ENCODE results near the gene HSPA1B. TPM values are rescaled to one million over a fixed set of nuclear protein-coding genes. Genes with fewer than 3 reads are reported as not detected.
"Not testable (repeated sequence)": the region's sequence is repeated elsewhere in the genome, so short reads cannot be mapped to it uniquely, and the experiment has no call there.

The HSPA1B gene
- total RNA-seq, 3 donors from 2014 or later (not counting 1 experiment from before 2014, with no cell fraction given) = 8.5 to 112 (median 15.3) TPM

DNA sequence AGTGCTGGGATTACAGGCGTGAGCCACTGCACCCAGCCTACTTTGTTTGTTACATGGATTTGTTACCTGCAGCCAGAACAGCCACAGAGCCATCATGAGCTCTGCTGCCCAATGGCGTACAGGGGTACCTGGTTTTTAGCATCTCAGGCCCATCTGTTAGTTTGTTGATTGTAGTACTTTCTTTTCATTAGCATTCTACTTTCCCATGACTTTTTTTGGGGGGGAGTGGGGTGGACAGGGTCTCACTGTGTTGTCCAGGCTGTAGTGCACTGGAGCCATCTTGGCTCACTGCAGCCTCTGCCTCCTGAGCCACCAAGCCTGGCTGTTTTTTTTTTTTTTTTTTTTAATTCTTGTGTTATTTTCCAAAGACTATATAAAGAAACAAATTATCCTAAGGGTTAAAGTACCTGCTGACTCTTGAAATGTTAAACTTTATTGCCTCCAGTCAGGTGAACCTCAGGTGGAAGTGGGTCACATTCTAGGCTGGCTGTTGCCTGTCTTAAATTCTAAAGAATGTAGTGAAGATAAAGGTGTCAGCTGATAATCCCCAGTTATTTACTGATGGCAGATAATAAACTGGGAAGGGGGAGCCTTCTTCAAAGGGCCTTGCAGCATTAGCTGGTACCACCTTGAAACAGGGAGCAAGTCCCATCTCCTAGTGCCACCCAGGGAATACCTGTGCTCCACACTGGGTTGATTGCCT lies 19.9 kb downstream of the HSPA1B start:
- Histone ChIP-seq H3K9me3 (ENCODE audit: control insufficient read depth, insufficient read depth, low read length) (no peaks in the 10 kb centered on the region), H3K27ac (ENCODE audit: low read length) (no peak overlapping the region), H3K4me3 (ENCODE audit: low read length) (no peak overlapping the region), H3K4me1 (ENCODE audit: control insufficient read depth, insufficient read depth, low read length) (no peaks in the 10 kb centered on the region), H3K36me3 (ENCODE audit: control insufficient read depth, insufficient read depth, low read length) (no peaks in the 10 kb centered on the region), H3K27me3 (ENCODE audit: control insufficient read depth, insufficient read depth, low read length) (no peaks in the 10 kb centered on the region)
- Mint-ChIP-seq H3K27ac (no peak overlapping the region), H3K9me3 (no peaks in the 10 kb centered on the region), H3K27me3 (ENCODE audit: low read depth in 2 of 2) (no peaks in the 10 kb centered on the region), H3K36me3 (no peaks in the 10 kb centered on the region), H3K4me1 (no peaks in the 10 kb centered on the region), H3K4me3 (no peak overlapping the region)
- intact Hi-C loops (cut with micrococcal nuclease) = no loop called here
- ATAC-seq (no peak), DNase-seq (no peak)
- TF ChIP-seq, protein P1, sequence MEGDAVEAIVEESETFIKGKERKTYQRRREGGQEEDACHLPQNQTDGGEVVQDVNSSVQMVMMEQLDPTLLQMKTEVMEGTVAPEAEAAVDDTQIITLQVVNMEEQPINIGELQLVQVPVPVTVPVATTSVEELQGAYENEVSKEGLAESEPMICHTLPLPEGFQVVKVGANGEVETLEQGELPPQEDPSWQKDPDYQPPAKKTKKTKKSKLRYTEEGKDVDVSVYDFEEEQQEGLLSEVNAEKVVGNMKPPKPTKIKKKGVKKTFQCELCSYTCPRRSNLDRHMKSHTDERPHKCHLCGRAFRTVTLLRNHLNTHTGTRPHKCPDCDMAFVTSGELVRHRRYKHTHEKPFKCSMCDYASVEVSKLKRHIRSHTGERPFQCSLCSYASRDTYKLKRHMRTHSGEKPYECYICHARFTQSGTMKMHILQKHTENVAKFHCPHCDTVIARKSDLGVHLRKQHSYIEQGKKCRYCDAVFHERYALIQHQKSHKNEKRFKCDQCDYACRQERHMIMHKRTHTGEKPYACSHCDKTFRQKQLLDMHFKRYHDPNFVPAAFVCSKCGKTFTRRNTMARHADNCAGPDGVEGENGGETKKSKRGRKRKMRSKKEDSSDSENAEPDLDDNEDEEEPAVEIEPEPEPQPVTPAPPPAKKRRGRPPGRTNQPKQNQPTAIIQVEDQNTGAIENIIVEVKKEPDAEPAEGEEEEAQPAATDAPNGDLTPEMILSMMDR (IDR thresholded peaks at IDR 0.05) = no peak
- 94% methylated on average over 2 of the region's 2 CpGs for WGBS (ENCODE audit: insufficient coverage)

DNA sequence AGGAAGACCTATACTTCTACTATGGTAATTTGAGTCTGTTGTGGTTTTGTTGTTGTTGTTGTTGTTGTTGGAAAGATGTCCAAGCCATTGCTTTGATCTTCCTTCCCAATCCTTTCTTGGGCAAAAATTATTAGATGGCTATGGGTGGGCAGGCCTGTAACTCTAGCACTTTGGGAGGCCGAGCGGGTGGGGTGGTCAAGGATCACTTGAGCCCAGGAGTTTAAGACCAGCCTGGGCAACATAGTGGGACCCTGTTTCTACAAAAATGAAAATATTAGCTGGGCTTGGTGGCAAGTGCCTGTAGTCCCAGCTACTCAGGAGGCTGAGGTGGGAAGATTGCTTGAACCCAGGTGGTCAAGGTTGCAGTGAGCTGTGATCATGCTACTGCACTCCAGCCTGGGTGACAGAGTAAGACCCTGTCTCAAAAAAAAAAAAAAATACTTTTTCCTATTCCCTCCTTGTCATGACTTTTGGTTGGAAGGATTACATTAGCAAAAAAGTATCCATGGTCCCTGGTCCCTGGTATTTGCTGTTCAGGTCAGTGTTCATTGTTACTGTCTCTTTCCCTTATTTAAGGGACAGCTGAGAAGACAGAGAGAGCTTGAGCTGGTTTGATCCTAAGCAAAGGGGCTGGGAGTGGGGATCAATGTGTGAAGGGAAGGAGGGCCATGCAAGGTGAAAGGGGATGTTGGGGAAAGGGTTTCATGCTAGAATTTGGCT lies 23.4 kb downstream of the HSPA1B start:
- no peaks in the 10 kb centered on the region for H3K9me3 ChIP-seq (ENCODE audit: control insufficient read depth, insufficient read depth, low read length)
- Mint-ChIP-seq H3K27me3 (ENCODE audit: low read depth in 2 of 2) (no peaks in the 10 kb centered on the region), H3K4me3 (no peak overlapping the region), H3K4me1 (no peaks in the 10 kb centered on the region), H3K27ac (no peak overlapping the region), H3K9me3 (no peaks in the 10 kb centered on the region), H3K36me3 (no peaks in the 10 kb centered on the region)
- WGBS (ENCODE audit: insufficient coverage) = 94% methylated on average over 2 of the region's 2 CpGs
- TF ChIP-seq, protein P1 (IDR thresholded peaks at IDR 0.05) = no peak
- intact Hi-C loops (cut with micrococcal nuclease) = no loop called here
- no peaks in the 10 kb centered on the region for H3K27me3 ChIP-seq (ENCODE audit: control insufficient read depth, insufficient read depth, low read length)
- no peaks in the 10 kb centered on the region for H3K36me3 ChIP-seq (ENCODE audit: control insufficient read depth, insufficient read depth, low read length)
- no peak for DNase-seq
- H3K4me1 ChIP-seq (ENCODE audit: control insufficient read depth, insufficient read depth, low read length) = no peaks in the 10 kb centered on the region
- no peak overlapping the region for H3K4me3 ChIP-seq (ENCODE audit: low read length)
- no peak for ATAC-seq
- H3K27ac ChIP-seq (ENCODE audit: low read length) = no peak overlapping the region

DNA sequence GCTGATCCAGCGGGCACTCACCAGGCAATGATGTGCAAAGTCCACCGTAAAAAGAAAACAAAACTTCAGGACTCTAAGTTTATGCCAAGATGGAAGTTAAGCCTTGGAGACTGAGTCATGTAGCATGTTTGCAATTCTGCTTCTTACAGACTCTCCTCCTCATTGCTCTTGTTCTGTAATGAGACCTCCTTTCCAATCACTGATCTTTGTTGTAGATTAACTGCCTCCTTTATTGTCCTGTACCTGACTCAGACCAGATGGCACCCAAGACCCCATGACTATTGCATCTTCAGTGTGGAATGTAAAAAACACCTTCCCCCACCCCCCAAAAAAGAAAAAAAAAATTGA lies 23.9 kb downstream of the HSPA1B start:
- Histone ChIP-seq H3K36me3 (ENCODE audit: control insufficient read depth, insufficient read depth, low read length) (no peaks in the 10 kb centered on the region), H3K9me3 (ENCODE audit: control insufficient read depth, insufficient read depth, low read length) (no peaks in the 10 kb centered on the region), H3K4me1 (ENCODE audit: control insufficient read depth, insufficient read depth, low read length) (no peaks in the 10 kb centered on the region), H3K27me3 (ENCODE audit: control insufficient read depth, insufficient read depth, low read length) (no peaks in the 10 kb centered on the region), H3K27ac (ENCODE audit: low read length) (no peak overlapping the region), H3K4me3 (ENCODE audit: low read length) (no peak overlapping the region)
- ATAC-seq = no peak
- no peak for DNase-seq
- H3K9me3 Mint-ChIP-seq = no peaks in the 10 kb centered on the region
- WGBS (ENCODE audit: insufficient coverage) = 88% methylated on average over 2 of the region's 2 CpGs
- no peaks in the 10 kb centered on the region for H3K36me3 Mint-ChIP-seq
- no peaks in the 10 kb centered on the region for H3K27me3 Mint-ChIP-seq (ENCODE audit: low read depth in 2 of 2)
- intact Hi-C loops (cut with micrococcal nuclease) = no loop called here
- no peaks in the 10 kb centered on the region for H3K4me1 Mint-ChIP-seq
- no peak overlapping the region for H3K4me3 Mint-ChIP-seq
- no peak overlapping the region for H3K27ac Mint-ChIP-seq
- TF ChIP-seq, protein P1 (IDR thresholded peaks at IDR 0.05) = no peak

DNA sequence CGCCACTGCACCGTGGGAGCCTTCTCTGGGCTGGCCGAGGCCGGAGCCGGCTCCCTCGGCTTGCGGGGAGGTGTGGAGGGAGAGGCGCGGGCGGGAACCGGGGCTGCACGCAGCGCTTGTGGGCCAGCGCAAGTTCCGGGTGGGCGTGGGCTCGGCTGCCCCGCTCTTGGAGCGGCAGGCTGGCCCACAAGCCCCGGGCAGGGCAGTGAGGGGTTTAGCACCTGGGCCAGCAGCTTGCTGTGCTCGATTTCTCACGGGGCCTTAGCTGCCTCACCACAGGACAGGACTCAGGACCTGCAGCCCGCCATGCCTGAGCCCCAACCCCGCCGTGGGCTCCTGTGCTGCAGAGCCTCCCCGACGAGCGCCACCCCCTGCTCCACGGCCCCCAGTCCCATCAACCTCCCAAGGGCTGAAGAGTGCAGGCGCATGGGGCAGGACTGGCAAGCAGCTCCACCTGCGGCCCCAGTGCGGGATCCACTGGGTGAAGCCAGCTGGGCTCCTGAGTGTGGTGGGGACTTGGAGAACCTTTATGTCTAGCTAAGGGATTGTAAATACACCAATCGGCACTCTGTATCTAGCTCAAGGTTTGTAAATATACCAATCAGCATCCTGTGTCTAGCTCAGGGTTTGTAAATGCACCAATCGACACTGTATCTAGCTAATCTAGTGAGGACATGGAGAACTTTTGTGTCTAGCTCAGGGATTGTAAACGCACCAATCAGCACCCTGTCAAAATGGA lies 24.6 kb downstream of the HSPA1B start:
- H3K27me3 ChIP-seq (ENCODE audit: control insufficient read depth, insufficient read depth, low read length); H3K27ac ChIP-seq (ENCODE audit: low read length); H3K4me1 ChIP-seq (ENCODE audit: control insufficient read depth, insufficient read depth, low read length): not testable (repeated sequence)

DNA sequence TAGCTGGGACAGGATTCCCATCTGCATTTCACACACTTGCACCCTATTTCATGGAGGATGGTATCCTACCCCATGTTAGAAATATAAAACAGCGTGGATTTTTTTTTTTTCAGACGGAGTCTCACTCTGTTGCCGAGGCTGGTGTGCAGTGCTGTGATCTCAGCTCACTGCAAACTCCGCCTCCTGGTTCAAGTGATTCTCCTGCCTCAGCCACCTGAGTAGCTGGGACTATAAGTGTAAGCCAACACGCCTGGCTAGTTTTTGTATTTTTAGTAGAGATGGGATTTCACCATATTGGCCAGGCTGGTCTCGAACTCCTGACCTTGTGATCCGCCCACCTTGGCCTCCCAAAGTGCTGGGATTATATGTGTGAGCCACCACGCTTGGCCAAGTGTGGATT lies 30.2 kb downstream of the HSPA1B start:
- H3K4me3 ChIP-seq (ENCODE audit: low read length); H3K27me3 ChIP-seq (ENCODE audit: control insufficient read depth, insufficient read depth, low read length); H3K36me3 Mint-ChIP-seq; DNase-seq; H3K9me3 Mint-ChIP-seq; intact Hi-C loops (cut with micrococcal nuclease); H3K4me1 ChIP-seq (ENCODE audit: control insufficient read depth, insufficient read depth, low read length); H3K27ac ChIP-seq (ENCODE audit: low read length); H3K9me3 ChIP-seq (ENCODE audit: control insufficient read depth, insufficient read depth, low read length); H3K27me3 Mint-ChIP-seq (ENCODE audit: low read depth in 2 of 2); ATAC-seq: not testable (repeated sequence)
- peaks cover 16 to 17% of the 10 kb centered on the region in 2 donors for H3K4me1 Mint-ChIP-seq
- peak overlapping the region in 1 of 2 donors; percentile 16 for H3K27ac Mint-ChIP-seq
- H3K4me3 Mint-ChIP-seq = peak overlapping the region; percentile 22
- H3K36me3 ChIP-seq (ENCODE audit: control insufficient read depth, insufficient read depth, low read length) = peaks cover 28% of the 10 kb centered on the region
- WGBS (ENCODE audit: insufficient coverage) = 94% methylated on average over 8 of the region's 8 CpGs

More for the DNA sequence above, 24.6 kb downstream of the HSPA1B start:
- H3K9me3 ChIP-seq (ENCODE audit: control insufficient read depth, insufficient read depth, low read length); H3K9me3 Mint-ChIP-seq; ATAC-seq; H3K4me3 Mint-ChIP-seq; H3K4me1 Mint-ChIP-seq; H3K27me3 Mint-ChIP-seq (ENCODE audit: low read depth in 2 of 2); H3K36me3 Mint-ChIP-seq; H3K27ac Mint-ChIP-seq; H3K36me3 ChIP-seq (ENCODE audit: control insufficient read depth, insufficient read depth, low read length); DNase-seq; H3K4me3 ChIP-seq (ENCODE audit: low read length); intact Hi-C loops (cut with micrococcal nuclease): not testable (repeated sequence)
- 96% methylated on average over 34 of the region's 35 CpGs for WGBS (ENCODE audit: insufficient coverage)
